Karpas-422 (cell line): Measurements from ENCODE around the gene MROH2A. TPM values are rescaled to one million over a fixed set of nuclear protein-coding genes. Genes with fewer than 3 reads are reported as not detected.
"Not testable (repeated sequence)": the region's sequence is repeated elsewhere in the genome, so short reads cannot be mapped to it uniquely, and the experiment has no call there.

Experiments used
- DNase-seq: peaks from one replicate; pipeline ENCODE4 v3.0.0-alpha.2; 2015
- H2AFZ ChIP-seq: fragments of 200-600 bp; sonication (generic); 2 replicates; pipeline ENCODE4 v1.6.1; 2014; ENCODE audit warnings: antibody characterized with exemption, low read length, mixed read lengths
- H3K27ac ChIP-seq: fragments of 200-600 bp; sonication (generic); 2 replicates; pipeline ENCODE4 v1.5.1; 2014; ENCODE audit warnings: mild to moderate bottlenecking, low read length, moderate library complexity
- H3K27me3 ChIP-seq: fragments of 200-600 bp; sonication (generic); 2 replicates; pipeline ENCODE4 v1.6.1; 2014; ENCODE audit warnings: low read length, mixed read lengths
- H3K36me3 ChIP-seq: fragments of 200-600 bp; sonication (generic); 2 replicates; pipeline ENCODE4 v1.6.1; 2014; ENCODE audit warnings: low read length, mixed read lengths; ENCODE audit not compliant: insufficient read depth
- H3K4me1 ChIP-seq: fragments of 200-600 bp; sonication (generic); 2 replicates; pipeline ENCODE4 v1.6.1; 2014; ENCODE audit warnings: mild to moderate bottlenecking, low read length, mixed read lengths
- H3K4me2 ChIP-seq: fragments of 200-600 bp; sonication (generic); 2 replicates; pipeline ENCODE4 v1.6.1; 2014; ENCODE audit warnings: low read length, low read depth, mild to moderate bottlenecking; ENCODE audit not compliant: poor library complexity, severe bottlenecking
- H3K4me3 ChIP-seq: fragments of 200-600 bp; sonication (generic); 2 replicates; pipeline ENCODE4 v1.5.1; 2014; ENCODE audit warnings: mild to moderate bottlenecking, antibody characterized with exemption, low read length, mixed read lengths
- H3K79me2 ChIP-seq: fragments of 200-600 bp; sonication (generic); 2 replicates; pipeline ENCODE4 v1.6.1; 2014; ENCODE audit warnings: mild to moderate bottlenecking, low read length, mixed read lengths
- H3K9ac ChIP-seq: fragments of 200-600 bp; sonication (generic); 2 replicates; pipeline ENCODE4 v1.6.0; 2014; ENCODE audit warnings: low read length
- H3K9me2 ChIP-seq: fragments of 200-600 bp; sonication (generic), shearing (Covaris generic); replicated peaks from 2 replicates; pipeline ENCODE4 v1.6.0; 2014; ENCODE audit warnings: mild to moderate bottlenecking, low read length, moderate library complexity; ENCODE audit not compliant: insufficient read depth
- H3K9me3 ChIP-seq: fragments of 300-700, 200-600 bp; sonication (generic); 2 replicates; pipeline ENCODE4 v1.6.1; 2014; ENCODE audit warnings: low read length, mixed read lengths
- H4K20me1 ChIP-seq: fragments of 200-600 bp; sonication (generic); 2 replicates; pipeline ENCODE4 v1.6.1; 2014; ENCODE audit warnings: mild to moderate bottlenecking, antibody characterized with exemption, low read length, low read depth; ENCODE audit not compliant: insufficient read depth
- total RNA-seq: library from RNA; depleted of rRNA; stranded (reverse); fragments of >200 nt; shearing (Covaris generic); gene quantifications from 2 replicates; pipeline ENCODE4 v1.2.3, GENCODE V29; 2014; ENCODE audit warnings: low replicate concordance

The MROH2A gene
- total RNA-seq, 1 experiment from 2014 or later = 2.6 TPM

DNA sequence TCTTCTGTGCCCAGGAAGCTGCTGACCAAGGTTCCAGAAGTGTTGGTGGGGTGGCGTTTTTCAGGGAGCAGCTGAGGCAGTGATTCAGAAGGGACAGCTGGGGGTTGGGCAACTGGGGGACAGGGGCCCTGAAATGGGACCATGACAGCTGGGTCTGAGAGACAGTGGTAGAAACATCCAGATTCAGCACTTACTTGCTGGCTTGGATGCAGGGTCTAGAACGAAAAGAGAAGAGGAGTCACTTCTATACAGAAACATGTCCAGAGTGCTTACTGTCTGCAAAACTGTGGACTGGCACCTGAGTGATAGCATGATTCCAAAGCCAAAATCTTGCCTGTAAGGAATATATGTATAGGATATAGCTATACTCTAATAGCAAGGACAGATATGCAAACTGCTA, 32.3 kb upstream of the MROH2A start:
- H3K27me3 ChIP-seq, H3K9ac ChIP-seq, H3K9me2 ChIP-seq, H3K4me3 ChIP-seq, H4K20me1 ChIP-seq, DNase-seq, H2AFZ ChIP-seq, H3K9me3 ChIP-seq, H3K27ac ChIP-seq, H3K4me1 ChIP-seq, H3K4me2 ChIP-seq, H3K36me3 ChIP-seq, H3K79me2 ChIP-seq: not testable (repeated sequence)

DNA sequence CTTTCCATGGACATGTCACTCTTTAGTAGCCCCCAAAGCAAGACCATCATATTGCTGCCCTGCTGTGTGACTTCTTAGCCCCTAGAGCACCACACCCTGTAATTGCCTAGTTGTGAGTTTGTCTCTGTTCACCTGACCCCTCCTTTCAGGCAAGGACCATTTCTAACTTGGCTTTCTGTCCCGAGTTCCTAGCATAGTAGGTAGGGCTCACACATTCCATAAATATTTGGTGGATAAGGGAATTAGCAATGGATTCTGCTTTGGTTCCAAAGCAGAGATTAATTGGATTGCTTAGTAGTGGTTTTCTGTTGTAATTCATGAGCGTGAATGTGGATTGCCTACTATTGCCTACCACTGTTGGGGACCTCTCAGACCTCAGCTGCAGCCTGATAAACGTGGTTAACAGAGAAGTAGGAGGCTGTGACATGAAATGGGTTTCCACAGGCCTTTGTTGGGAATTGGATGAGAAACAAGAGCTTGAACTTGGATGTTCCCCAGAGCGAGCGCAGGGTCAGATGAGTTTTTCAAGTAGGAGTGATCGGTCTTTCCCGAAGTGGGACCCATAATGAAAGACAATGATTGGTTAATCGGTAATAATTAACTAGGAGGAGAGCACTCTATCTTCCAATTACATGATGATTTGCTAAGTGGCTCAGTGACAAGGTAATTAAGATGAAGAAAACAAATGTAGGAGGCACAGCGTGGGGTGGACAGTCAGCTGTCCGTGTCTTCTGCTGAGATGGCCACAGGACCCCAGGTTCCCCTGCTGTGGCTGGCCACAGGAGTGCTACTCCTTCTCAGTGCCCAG, 31.5 kb upstream of the MROH2A start:
- Histone ChIP-seq H3K4me2 (no peak overlapping the region), H3K9me3 (no peaks in the 10 kb centered on the region), H3K79me2 (no peaks in the 10 kb centered on the region)

DNA sequence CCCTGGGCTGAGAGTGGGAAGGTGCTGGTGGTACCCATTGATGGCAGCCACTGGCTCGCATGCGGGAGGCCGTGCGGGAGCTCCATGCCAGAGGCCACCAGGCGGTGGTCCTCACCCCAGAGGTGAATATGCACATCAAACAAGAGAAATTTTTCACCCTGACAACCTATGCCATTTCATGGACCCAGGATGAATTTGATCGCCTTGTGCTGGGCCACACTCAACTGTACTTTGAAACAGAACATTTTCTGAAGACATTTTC, 30.9 kb upstream of the MROH2A start:
- Histone ChIP-seq H3K27ac (no peak overlapping the region), H3K9ac (no peak overlapping the region), H3K4me1 (no peaks in the 10 kb centered on the region), H3K4me3 (no peak overlapping the region), H3K4me2 (no peak overlapping the region), H3K36me3 (no peaks in the 10 kb centered on the region), H3K27me3 (no peaks in the 10 kb centered on the region), H2AFZ (no peak overlapping the region), H4K20me1 (no peaks in the 10 kb centered on the region), H3K79me2 (no peaks in the 10 kb centered on the region), H3K9me3 (no peaks in the 10 kb centered on the region), H3K9me2 (no peaks in the 10 kb centered on the region)
- no peak for DNase-seq

More for the DNA sequence above, 31.5 kb upstream of the MROH2A start:
- DNase-seq = no peak
- no peaks in the 10 kb centered on the region for H3K27me3 ChIP-seq
- no peak overlapping the region for H3K4me3 ChIP-seq
- no peak overlapping the region for H3K27ac ChIP-seq
- no peaks in the 10 kb centered on the region for H4K20me1 ChIP-seq
- no peaks in the 10 kb centered on the region for H3K36me3 ChIP-seq
- H2AFZ ChIP-seq = no peak overlapping the region
- H3K9me2 ChIP-seq = no peaks in the 10 kb centered on the region
- no peaks in the 10 kb centered on the region for H3K4me1 ChIP-seq
- no peak overlapping the region for H3K9ac ChIP-seq

DNA sequence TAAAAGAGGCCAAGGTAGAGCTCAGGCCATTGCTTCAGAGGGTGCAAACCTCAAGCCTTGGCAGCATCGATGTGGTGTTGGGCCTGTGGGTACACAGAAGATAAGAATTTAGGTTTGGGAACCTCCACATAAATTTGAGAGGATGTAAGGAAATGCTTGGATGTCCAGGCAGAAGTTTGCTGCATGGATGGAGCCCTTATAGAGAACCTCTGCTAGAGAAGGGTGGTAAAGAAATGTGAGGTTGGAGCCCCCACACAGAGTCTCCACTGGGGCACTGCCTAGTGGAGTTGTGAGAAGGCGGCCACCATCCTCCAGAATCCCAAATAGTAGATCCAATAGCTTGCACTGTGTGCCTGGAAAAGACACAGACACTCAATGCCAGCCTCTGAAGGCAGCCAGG, 27.4 kb upstream of the MROH2A start:
- H3K4me2 ChIP-seq, H3K4me1 ChIP-seq, H3K9me2 ChIP-seq, H3K27me3 ChIP-seq, H3K36me3 ChIP-seq, H2AFZ ChIP-seq, H3K79me2 ChIP-seq, H3K27ac ChIP-seq, DNase-seq, H3K9me3 ChIP-seq, H4K20me1 ChIP-seq, H3K9ac ChIP-seq, H3K4me3 ChIP-seq: not testable (repeated sequence)

DNA sequence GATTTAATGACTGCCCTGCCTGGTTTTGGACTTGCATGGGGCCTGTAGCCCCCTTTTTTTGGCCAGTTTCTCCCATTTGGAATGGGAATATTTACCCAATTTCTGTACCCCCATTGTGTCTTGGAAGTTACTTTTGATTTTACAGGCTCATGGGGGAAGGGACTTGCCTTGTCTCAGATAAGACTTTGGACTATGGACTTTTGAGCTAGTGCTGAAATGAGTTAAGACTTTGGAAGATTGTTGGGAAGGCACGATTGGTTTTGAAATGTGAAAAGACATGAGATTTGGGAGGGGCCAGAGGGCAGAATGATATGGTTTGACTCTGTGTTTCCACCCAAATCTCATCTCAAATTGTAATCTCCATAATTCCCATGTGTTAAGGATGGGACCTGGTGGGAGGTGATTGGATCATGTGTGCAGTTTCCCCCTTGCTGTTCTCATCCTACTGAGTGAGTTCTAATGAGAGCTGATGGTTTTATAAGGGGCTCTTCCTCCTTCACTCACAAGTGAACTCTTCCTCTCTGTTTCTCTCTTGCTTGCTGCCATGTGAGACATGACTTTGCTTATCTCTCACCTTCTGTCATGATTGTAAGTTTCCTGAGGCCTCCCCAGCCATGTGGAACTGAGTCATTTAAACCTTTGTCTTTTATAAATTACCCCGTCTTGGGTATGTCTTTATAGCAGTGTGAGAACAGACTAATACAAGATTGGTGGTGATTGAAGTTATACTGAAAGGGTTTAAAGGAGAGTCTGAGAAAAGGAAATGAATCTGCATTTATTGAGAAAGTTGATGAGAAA, 26.7 kb upstream of the MROH2A start:
- not testable (repeated sequence) for H4K20me1 ChIP-seq, H3K4me3 ChIP-seq, H3K9ac ChIP-seq, H3K36me3 ChIP-seq, H3K4me2 ChIP-seq, H2AFZ ChIP-seq, H3K27ac ChIP-seq, H3K9me2 ChIP-seq, H3K79me2 ChIP-seq, H3K9me3 ChIP-seq, H3K27me3 ChIP-seq, DNase-seq, H3K4me1 ChIP-seq

DNA sequence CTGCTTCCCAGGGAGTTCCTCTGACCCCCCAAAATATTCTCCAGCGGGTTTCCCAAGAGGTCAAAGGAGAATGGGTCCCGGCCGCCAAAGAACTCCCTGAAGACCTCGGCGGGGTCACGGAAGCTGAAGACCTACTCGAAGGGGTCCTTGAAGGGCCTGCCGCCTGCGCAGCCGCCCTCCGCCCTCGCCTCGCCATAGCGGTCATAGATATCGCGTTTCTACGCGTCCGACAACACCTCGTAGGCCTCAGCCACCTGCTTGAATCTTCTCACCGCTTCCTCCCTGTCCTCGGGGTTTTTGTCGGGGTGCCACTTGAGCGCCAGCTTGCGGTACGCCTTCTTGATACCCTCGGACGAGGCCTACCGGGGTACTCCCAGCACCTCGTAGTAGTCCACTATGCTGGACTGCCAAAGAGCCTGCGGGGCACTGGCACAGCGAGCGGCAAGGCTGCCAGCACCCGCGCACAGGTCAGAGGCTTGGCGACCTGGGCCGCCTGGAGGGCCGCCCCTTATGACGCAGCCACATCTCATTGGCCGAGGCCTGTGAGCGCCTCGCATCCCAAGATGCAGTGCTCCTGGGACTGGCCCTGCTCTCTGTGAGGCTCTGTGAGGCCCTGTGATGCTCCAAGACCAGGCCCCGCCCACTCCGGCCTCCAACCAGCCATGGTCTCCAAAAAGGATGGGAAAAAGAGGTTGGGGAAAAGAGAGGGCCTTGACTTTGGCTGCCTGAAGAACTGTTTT, 23.1 kb upstream of the MROH2A start:
- no peak overlapping the region for H3K27ac ChIP-seq
- no peak for DNase-seq
- H3K9ac ChIP-seq = no peak overlapping the region
- no peaks in the 10 kb centered on the region for H4K20me1 ChIP-seq
- H2AFZ ChIP-seq = no peak overlapping the region
- no peaks in the 10 kb centered on the region; the same call in 1 of the 2 replicates for H3K4me1 ChIP-seq
- no peaks in the 10 kb centered on the region for H3K9me2 ChIP-seq
- H3K36me3 ChIP-seq = no peaks in the 10 kb centered on the region
- peaks cover 2% of the 10 kb centered on the region; the same call in 1 of the 2 replicates for H3K27me3 ChIP-seq
- H3K4me3 ChIP-seq = no peak overlapping the region
- no peaks in the 10 kb centered on the region for H3K79me2 ChIP-seq
- H3K4me2 ChIP-seq = no peak overlapping the region
- H3K9me3 ChIP-seq = no peaks in the 10 kb centered on the region; the same call in 1 of the 2 replicates

DNA sequence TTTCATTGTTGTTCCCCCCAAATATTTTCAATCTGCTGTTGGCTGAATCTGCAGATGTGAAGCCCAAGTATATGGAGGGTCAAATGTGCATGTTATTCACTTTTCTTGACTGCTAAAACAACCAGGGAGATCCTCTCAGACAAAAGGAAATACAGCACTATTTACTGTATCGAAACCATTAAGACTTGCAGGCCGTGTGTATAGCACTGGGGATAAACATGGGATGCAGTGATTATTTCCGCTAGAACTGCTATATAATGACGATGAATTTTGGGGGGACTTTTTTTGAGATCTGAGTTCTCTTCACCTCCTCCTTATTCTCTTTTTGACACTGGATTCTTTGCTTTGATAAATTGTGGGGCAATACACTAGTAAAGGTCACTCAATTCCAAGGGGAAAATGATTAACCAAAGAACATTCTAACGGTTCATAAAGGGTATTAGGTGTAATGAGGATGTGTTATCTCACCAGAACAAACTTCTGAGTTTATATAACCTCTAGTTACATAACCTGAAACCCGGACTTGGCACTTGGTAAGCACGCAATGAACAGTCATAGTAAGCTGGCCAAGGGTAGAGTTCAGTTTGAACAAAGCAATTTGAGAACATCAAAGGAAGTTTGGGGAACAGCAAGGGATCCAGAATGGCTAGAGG, 21.6 kb upstream of the MROH2A start:
- Histone ChIP-seq H3K4me3 (no peak overlapping the region), H3K27ac (no peak overlapping the region), H3K4me2 (no peak overlapping the region), H3K36me3 (no peaks in the 10 kb centered on the region), H3K9me2 (no peaks in the 10 kb centered on the region), H3K9ac (no peak overlapping the region), H3K9me3 (no peaks in the 10 kb centered on the region; the same call in 1 of the 2 replicates), H2AFZ (no peak overlapping the region), H4K20me1 (no peaks in the 10 kb centered on the region), H3K4me1 (no peaks in the 10 kb centered on the region; the same call in 1 of the 2 replicates), H3K79me2 (no peaks in the 10 kb centered on the region), H3K27me3 (peaks cover 2% of the 10 kb centered on the region; the same call in 1 of the 2 replicates)
- DNase-seq = no peak

DNA sequence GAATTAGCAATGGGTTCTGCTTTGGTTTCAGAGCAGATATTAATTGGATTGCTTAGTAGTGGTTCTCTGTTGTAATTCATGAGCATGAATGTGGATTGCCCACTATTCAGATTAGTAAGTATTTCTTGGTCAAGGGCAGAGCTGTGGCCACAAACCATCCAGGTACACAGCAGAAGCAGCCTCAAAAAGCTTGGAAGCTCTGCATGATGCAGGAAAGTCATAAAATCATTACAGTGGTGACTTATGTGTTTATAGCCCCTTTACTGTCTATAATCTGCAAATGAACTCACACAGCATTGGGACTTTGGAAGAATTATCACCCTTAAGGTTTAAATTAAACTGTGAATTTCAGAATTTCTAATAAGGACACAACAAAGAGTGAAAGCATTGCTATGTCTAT, 20.0 kb upstream of the MROH2A start:
- H3K79me2 ChIP-seq = no peaks in the 10 kb centered on the region

More for the DNA sequence above, 20.0 kb upstream of the MROH2A start:
- Histone ChIP-seq H3K4me3 (no peak overlapping the region), H3K27ac (no peak overlapping the region), H4K20me1 (no peaks in the 10 kb centered on the region), H3K9me2 (no peaks in the 10 kb centered on the region), H3K4me1 (no peaks in the 10 kb centered on the region; the same call in 1 of the 2 replicates), H3K27me3 (peaks cover 2% of the 10 kb centered on the region; the same call in 1 of the 2 replicates), H2AFZ (no peak overlapping the region), H3K4me2 (no peak overlapping the region), H3K9me3 (no peaks in the 10 kb centered on the region; the same call in 1 of the 2 replicates), H3K36me3 (no peaks in the 10 kb centered on the region), H3K9ac (no peak overlapping the region)
- no peak for DNase-seq
